Measurements from ENCODE around the gene TMEFF2. TPM values are rescaled to one million over a fixed set of nuclear protein-coding genes. Genes with fewer than 3 reads are reported as not detected.

Gene TMEFF2
- total RNA-seq, 6 donors from 2014 or later = 0.69 TPM; not detected in 5

- 70 to 74% methylated on average over 3 of the region's 3 CpGs for WGBS, 2 donors
- no peak overlapping the region for H3K4me3 ChIP-seq
- no peak overlapping the region for H3K27ac ChIP-seq
- H3K27me3 ChIP-seq = no peaks in the 10 kb centered on the region
- no peak for DNase-seq
- H3K9me3 ChIP-seq = no peaks in the 10 kb centered on the region
- H3K36me3 ChIP-seq = no peaks in the 10 kb centered on the region
- H3K4me1 ChIP-seq = no peaks in the 10 kb centered on the region
- ATAC-seq (ENCODE audit: low FRiP score in 2 of 2) = no peak
- TF ChIP-seq POLR2A (IDR thresholded peaks at IDR 0.05) (no peak), CTCF (IDR thresholded peaks at IDR 0.05) (no peak), POLR2AphosphoS5 (IDR thresholded peaks at IDR 0.05) (no peak), EP300 (IDR thresholded peaks at IDR 0.05) (no peak)
Observed at GRCh38 chr2:192060161-192060560, 134.6 kb downstream of the TMEFF2 start.

- H3K36me3 ChIP-seq = no peaks in the 10 kb centered on the region
- WGBS, 2 donors = 98 to 100% methylated on average over 2 of the region's 2 CpGs
- H3K9me3 ChIP-seq = no peaks in the 10 kb centered on the region
- DNase-seq = no peak
- no peaks in the 10 kb centered on the region for H3K4me1 ChIP-seq
- no peaks in the 10 kb centered on the region for H3K27me3 ChIP-seq
- no peak overlapping the region for H3K27ac ChIP-seq
- no peak for ATAC-seq (ENCODE audit: low FRiP score in 2 of 2)
- H3K4me3 ChIP-seq = no peak overlapping the region
- TF ChIP-seq POLR2AphosphoS5 (IDR thresholded peaks at IDR 0.05) = no peak
- no peak for TF ChIP-seq POLR2A (IDR thresholded peaks at IDR 0.05)
- TF ChIP-seq CTCF (IDR thresholded peaks at IDR 0.05) = no peak
- no peak for TF ChIP-seq EP300 (IDR thresholded peaks at IDR 0.05)
Observed at GRCh38 chr2:192059266-192059665, 135.5 kb downstream of the TMEFF2 start.

GRCh38 chr2:192053921-192054320, 140.8 kb downstream of the TMEFF2 start:
- H3K4me1 ChIP-seq = no peaks in the 10 kb centered on the region
- no peaks in the 10 kb centered on the region for H3K36me3 ChIP-seq
- TF ChIP-seq CTCF (IDR thresholded peaks at IDR 0.05) = no peak
- no peak for TF ChIP-seq EP300 (IDR thresholded peaks at IDR 0.05)
- TF ChIP-seq POLR2A (IDR thresholded peaks at IDR 0.05) = no peak
- TF ChIP-seq POLR2AphosphoS5 (IDR thresholded peaks at IDR 0.05) = no peak
- WGBS, 2 donors = 90 to 91% methylated on average over 1 of the region's 1 CpG
- no peak overlapping the region for H3K4me3 ChIP-seq
- no peak for DNase-seq
- no peak for ATAC-seq (ENCODE audit: low FRiP score in 2 of 2)
- H3K9me3 ChIP-seq = no peaks in the 10 kb centered on the region
- no peaks in the 10 kb centered on the region for H3K27me3 ChIP-seq
- H3K27ac ChIP-seq = no peak overlapping the region

GRCh38 chr2:192051533-192051932, 143.2 kb downstream of the TMEFF2 start:
- H3K4me1 ChIP-seq = no peaks in the 10 kb centered on the region
- DNase-seq (no peak), ATAC-seq (ENCODE audit: low FRiP score in 2 of 2) (no peak)
- no peaks in the 10 kb centered on the region for H3K9me3 ChIP-seq
- H3K36me3 ChIP-seq = no peaks in the 10 kb centered on the region
- no peaks in the 10 kb centered on the region for H3K27me3 ChIP-seq
- H3K4me3 ChIP-seq = no peak overlapping the region
- TF ChIP-seq CTCF (IDR thresholded peaks at IDR 0.05) (no peak), POLR2AphosphoS5 (IDR thresholded peaks at IDR 0.05) (no peak), POLR2A (IDR thresholded peaks at IDR 0.05) (no peak), EP300 (IDR thresholded peaks at IDR 0.05) (no peak)
- H3K27ac ChIP-seq = no peak overlapping the region

- no peak for TF ChIP-seq EP300 (IDR thresholded peaks at IDR 0.05)
- no peak for TF ChIP-seq POLR2A (IDR thresholded peaks at IDR 0.05)
- no peak for TF ChIP-seq CTCF (IDR thresholded peaks at IDR 0.05)
- TF ChIP-seq POLR2AphosphoS5 (IDR thresholded peaks at IDR 0.05) = no peak
- no peak for ATAC-seq (ENCODE audit: low FRiP score in 2 of 2)
Observed at GRCh38 chr2:192049362-192049761, 145.4 kb downstream of the TMEFF2 start.

More at GRCh38 chr2:192049362-192049761, 145.4 kb downstream of the TMEFF2 start:
- DNase-seq = no peak
- 81 to 89% methylated on average over 4 of the region's 4 CpGs for WGBS, 2 donors
- no peaks in the 10 kb centered on the region for H3K27me3 ChIP-seq
- no peaks in the 10 kb centered on the region for H3K9me3 ChIP-seq
- H3K36me3 ChIP-seq = no peaks in the 10 kb centered on the region
- no peak overlapping the region for H3K4me3 ChIP-seq
- H3K4me1 ChIP-seq = no peaks in the 10 kb centered on the region
- H3K27ac ChIP-seq = no peak overlapping the region

Measured in upper lobe of left lung (tissue), 6 donors.